MCF 10A (cell line): ENCODE data around the gene MRGPRG. TPM values are rescaled to one million over a fixed set of nuclear protein-coding genes. Genes with fewer than 3 reads are reported as not detected.

ENCODE experiments used
- BruUV-seq: library from RNA; stranded (reverse); fragments of 400-500 nt; replicated peaks from 2 replicates; lab custom pipeline; 2021; lab: Mats Ljungman, UMichigan
- CTCF ChIA-PET: fragments of 300-600 bp; sonication (Branson Sonifier 250); formaldehyde crosslinking; extraction: SDS; loops from one replicate; lab custom pipeline; 2021; ENCODE audit warnings: antibody characterized with exemption, inconsistent platforms; lab: Yijun Ruan, JAX
- POLR2A ChIA-PET: fragments of 300-600, 350-650 bp; sonication (Branson Sonifier 250); formaldehyde crosslinking; extraction: SDS; loops from one replicate; lab custom pipeline; 2020; ENCODE audit warnings: antibody characterized with exemption, inconsistent platforms; lab: Yijun Ruan, JAX
- DNase-seq: peaks from one replicate; pipeline ENCODE4 v3.0.0-alpha.2; 2018; ENCODE audit not compliant: unreplicated experiment
- H3K27ac Mint-ChIP-seq: one replicate; pipeline ENCODE4 v1.8.0; 2022; ENCODE audit warnings: mild to moderate bottlenecking, low read depth, mixed read lengths; ENCODE audit not compliant: unreplicated experiment
- H3K27me3 Mint-ChIP-seq: one replicate; pipeline ENCODE4 v1.8.0; 2022; ENCODE audit warnings: mixed read lengths; ENCODE audit not compliant: insufficient read depth, unreplicated experiment
- H3K36me3 Mint-ChIP-seq: one replicate; pipeline ENCODE4 v1.8.0; 2022; ENCODE audit warnings: mild to moderate bottlenecking, moderate library complexity, mixed read lengths; ENCODE audit not compliant: insufficient read depth, unreplicated experiment
- H3K4me1 Mint-ChIP-seq: one replicate; pipeline ENCODE4 v1.8.0; 2022; ENCODE audit warnings: mixed read lengths; ENCODE audit not compliant: insufficient read depth, unreplicated experiment
- H3K4me3 Mint-ChIP-seq: one replicate; pipeline ENCODE4 v1.8.0; 2022; ENCODE audit warnings: mild to moderate bottlenecking, moderate library complexity, mixed read lengths; ENCODE audit not compliant: unreplicated experiment
- H3K9me3 Mint-ChIP-seq: one replicate; pipeline ENCODE4 v1.8.0; 2022; ENCODE audit warnings: mixed read lengths; ENCODE audit not compliant: unreplicated experiment
- intact Hi-C: fragments of 100-400 bp; cut with micrococcal nuclease; formaldehyde crosslinking; loops from 2 replicates; pipeline ENCODE4 v1.14.1; 2022
- total RNA-seq: library from RNA; stranded (reverse); gene quantifications from 2 replicates; pipeline ENCODE4 v1.2.3, GENCODE V29; 2022
- TF ChIP-seq, protein P1 (sequence below): fragments of 200-600 bp; IDR thresholded peaks from one replicate; pipeline ENCODE4 v1.8.0; 2022; ENCODE audit warnings: antibody characterized with exemption, mild to moderate bottlenecking; ENCODE audit not compliant: unreplicated experiment

MRGPRG gene
- total RNA-seq, 1 experiment from 2014 or later = not detected

DNA sequence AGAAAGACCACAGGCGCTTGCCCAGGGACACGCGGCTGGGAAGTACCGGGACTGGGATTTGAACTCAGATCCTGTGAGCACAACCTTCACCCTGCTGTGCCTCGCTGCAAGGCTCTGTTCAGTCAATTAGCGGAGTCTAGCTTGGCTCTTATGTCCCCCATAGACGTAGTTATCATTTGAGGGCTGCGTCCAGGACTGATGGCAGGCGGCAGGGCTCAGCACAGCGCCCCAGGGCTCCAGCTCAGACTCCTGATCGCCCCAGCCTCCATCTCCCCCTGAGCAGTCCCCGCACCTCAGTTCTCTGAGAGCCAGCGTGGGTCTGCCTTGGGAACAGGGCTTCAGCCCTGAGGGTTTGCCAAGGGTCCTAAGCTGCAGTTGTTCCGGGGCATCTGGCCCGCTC is 19.8 kb downstream of the MRGPRG start:
- no peaks in the 10 kb centered on the region for H3K4me1 Mint-ChIP-seq
- H3K27ac Mint-ChIP-seq = no peak overlapping the region
- CTCF ChIA-PET = no interaction called here
- H3K9me3 Mint-ChIP-seq = no peaks in the 10 kb centered on the region
- intact Hi-C loops = no loop called here
- no TSS peak for BruUV-seq
- POLR2A ChIA-PET = no interaction called here
- H3K36me3 Mint-ChIP-seq = no peaks in the 10 kb centered on the region
- DNase-seq = no peak
- peaks cover 36% of the 10 kb centered on the region for H3K27me3 Mint-ChIP-seq
- no peak overlapping the region for H3K4me3 Mint-ChIP-seq
- TF ChIP-seq, protein P1, sequence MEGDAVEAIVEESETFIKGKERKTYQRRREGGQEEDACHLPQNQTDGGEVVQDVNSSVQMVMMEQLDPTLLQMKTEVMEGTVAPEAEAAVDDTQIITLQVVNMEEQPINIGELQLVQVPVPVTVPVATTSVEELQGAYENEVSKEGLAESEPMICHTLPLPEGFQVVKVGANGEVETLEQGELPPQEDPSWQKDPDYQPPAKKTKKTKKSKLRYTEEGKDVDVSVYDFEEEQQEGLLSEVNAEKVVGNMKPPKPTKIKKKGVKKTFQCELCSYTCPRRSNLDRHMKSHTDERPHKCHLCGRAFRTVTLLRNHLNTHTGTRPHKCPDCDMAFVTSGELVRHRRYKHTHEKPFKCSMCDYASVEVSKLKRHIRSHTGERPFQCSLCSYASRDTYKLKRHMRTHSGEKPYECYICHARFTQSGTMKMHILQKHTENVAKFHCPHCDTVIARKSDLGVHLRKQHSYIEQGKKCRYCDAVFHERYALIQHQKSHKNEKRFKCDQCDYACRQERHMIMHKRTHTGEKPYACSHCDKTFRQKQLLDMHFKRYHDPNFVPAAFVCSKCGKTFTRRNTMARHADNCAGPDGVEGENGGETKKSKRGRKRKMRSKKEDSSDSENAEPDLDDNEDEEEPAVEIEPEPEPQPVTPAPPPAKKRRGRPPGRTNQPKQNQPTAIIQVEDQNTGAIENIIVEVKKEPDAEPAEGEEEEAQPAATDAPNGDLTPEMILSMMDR = no peak

DNA sequence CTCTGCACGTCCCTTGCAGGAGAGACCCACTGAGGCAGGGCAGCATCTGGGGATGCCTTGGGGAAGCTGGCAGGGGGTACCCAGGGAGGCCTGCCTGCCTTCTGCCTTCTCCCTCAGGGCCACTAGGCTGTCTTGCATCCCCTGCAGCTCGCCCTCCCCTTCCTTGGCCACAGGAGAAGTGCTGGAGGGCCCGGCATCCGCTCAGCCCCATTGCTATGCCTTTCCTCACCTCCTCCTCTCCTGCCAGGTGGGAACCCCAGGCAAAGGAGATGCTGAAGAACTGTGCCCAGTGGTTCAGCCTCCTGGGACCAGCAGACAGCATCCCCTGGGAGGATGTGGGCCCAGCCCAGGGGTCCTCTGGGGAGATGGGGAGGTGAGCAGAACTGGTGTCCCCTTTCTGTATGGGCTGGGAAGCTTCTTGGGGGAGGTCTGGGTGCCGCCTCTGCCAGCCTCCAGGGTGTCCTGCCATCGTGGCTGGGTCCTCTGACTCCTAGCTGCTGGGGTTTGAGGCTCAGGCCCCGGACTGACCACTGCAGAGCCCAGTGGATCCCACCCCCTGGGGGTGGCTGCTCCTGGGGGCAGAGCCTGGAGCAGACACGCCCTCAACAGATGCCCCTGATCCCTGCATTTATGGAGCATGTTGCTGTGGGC is 20.6 kb downstream of the MRGPRG start:
- H3K27me3 Mint-ChIP-seq = peaks cover 36% of the 10 kb centered on the region
- DNase-seq = no peak
- H3K4me1 Mint-ChIP-seq = no peaks in the 10 kb centered on the region
- H3K4me3 Mint-ChIP-seq = no peak overlapping the region
- H3K36me3 Mint-ChIP-seq = no peaks in the 10 kb centered on the region
- TF ChIP-seq, protein P1 = no peak
- intact Hi-C loops = no loop called here
- BruUV-seq = no TSS peak
- H3K27ac Mint-ChIP-seq = no peak overlapping the region
- CTCF ChIA-PET = interaction anchor here (1.4 kb wide), 1 partner anchor 17 kb away, joined by 6 read pairs; no protein-coding TSS in a partner anchor
- POLR2A ChIA-PET = no interaction called here
- no peaks in the 10 kb centered on the region for H3K9me3 Mint-ChIP-seq

DNA sequence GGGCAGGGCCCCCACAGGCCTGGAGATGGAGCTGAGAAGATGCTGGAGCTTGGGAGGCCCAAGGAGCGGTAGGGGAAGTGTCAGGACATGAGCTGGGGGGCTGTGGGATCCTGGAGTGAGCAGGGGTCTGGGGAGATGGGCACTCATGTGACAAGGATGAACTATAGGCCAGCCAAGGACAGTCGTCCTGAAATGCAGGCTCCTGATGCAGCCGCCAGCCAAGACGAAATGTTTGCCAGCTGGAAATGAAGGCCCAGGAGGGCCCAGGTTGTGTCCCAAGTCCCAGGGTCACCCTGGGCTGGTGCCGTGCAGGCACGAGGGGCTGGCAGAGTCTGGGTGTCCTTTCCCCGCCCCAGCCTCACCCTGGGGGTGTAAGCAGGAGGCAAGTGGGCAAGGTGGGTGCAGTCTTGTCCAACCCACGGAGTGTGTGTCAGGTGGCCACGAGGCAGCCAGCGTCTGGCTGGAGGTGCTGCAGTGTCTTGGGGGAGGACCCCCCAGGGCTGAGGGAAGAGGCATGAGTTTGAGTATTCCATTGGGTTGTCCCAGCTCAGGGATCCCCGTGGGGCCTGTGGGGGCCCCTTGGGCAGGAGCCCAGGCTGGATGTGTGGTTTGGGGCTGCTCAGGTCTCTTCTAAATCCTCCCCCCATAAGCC is 21.4 kb downstream of the MRGPRG start:
- no peak for DNase-seq
- Mint-ChIP-seq H3K4me3 (no peak overlapping the region), H3K9me3 (no peaks in the 10 kb centered on the region), H3K27ac (no peak overlapping the region), H3K4me1 (no peaks in the 10 kb centered on the region), H3K36me3 (no peaks in the 10 kb centered on the region), H3K27me3 (peaks cover 27% of the 10 kb centered on the region)
- intact Hi-C loops = no loop called here
- CTCF ChIA-PET = interaction anchor here (0.6 to 1.4 kb wide), 2 partner anchors 18 to 37 kb away, joined by 3 to 6 read pairs; no protein-coding TSS in a partner anchor
- TF ChIP-seq, protein P1 = no peak
- no TSS peak for BruUV-seq
- POLR2A ChIA-PET = interaction anchor here (0.6 kb wide), 1 partner anchor 13 kb away, joined by 3 read pairs; no protein-coding TSS in a partner anchor
